K562 (cell line): Measurements from ENCODE around the gene RSRP1. TPM values are rescaled to one million over a fixed set of nuclear protein-coding genes. Genes with fewer than 3 reads are reported as not detected.
A peak's percentile ranks its signal among the peaks of the same experiment; 100 is the strongest.

ENCODE experiments used
- CBX2 ChIP-seq: fragments of 200-600 bp; sonication (generic); IDR thresholded peaks from one replicate; pipeline ENCODE4 v1.6.1; 2012; ENCODE audit warnings: mild to moderate bottlenecking, low read length, inconsistent platforms; ENCODE audit not compliant: insufficient read depth, poor library complexity, severe bottlenecking
- CREM ChIP-seq: IDR thresholded peaks from 2 replicates; pipeline ENCODE4 v1.6.1; 2014; ENCODE audit warnings: antibody characterized with exemption, low read depth
- DIDO1 ChIP-seq: fragments of 450-650 bp; IDR thresholded peaks from 2 replicates; pipeline ENCODE4 v1.6.1; 2016; ENCODE audit warnings: low read depth, missing biosample characterization, missing genetic modification characterization
- EGR1 ChIP-seq: fragments of 450-650 bp; conservative IDR thresholded peaks from 2 replicates; pipeline ENCODE4 v1.6.1; 2017; ENCODE audit warnings: mild to moderate bottlenecking
- FOXK1 ChIP-seq: sonication (generic); formaldehyde crosslinking; IDR thresholded peaks from 2 replicates; pipeline ENCODE4 v1.8.0; 2022; ENCODE audit warnings: missing genetic modification reagents, mild to moderate bottlenecking, borderline replicate concordance
- PREB ChIP-seq: sonication (generic); formaldehyde crosslinking; IDR thresholded peaks from 2 replicates; pipeline ENCODE4 v1.8.1; 2023; ENCODE audit warnings: mild to moderate bottlenecking, missing genetic modification reagents
- ZNF133 ChIP-seq: fragments of 250-450 bp; sonication (Bioruptor Pico); IDR thresholded peaks from 2 replicates; pipeline ENCODE4 v1.4.0; 2020; ENCODE audit warnings: mild to moderate bottlenecking
- ZNF175 ChIP-seq: fragments of 200-800 bp; sonication (Bioruptor generic); IDR thresholded peaks from 2 replicates; pipeline ENCODE4 v1.6.1; 2016; ENCODE audit warnings: low read depth, mild to moderate bottlenecking, missing genetic modification characterization, missing compliant biosample characterization
- ZNF282 ChIP-seq: sonication (generic); formaldehyde crosslinking; IDR thresholded peaks from 2 replicates; pipeline ENCODE4 v1.8.1; 2023; ENCODE audit warnings: missing genetic modification reagents
- ZNF592 ChIP-seq: fragments of 450-650 bp; IDR thresholded peaks from 2 replicates; pipeline ENCODE4 v1.6.1; 2017; ENCODE audit warnings: antibody characterized with exemption, mild to moderate bottlenecking
- ZNF695 ChIP-seq: fragments of 450-650 bp; formaldehyde crosslinking; IDR thresholded peaks from 2 replicates; pipeline ENCODE4 v1.4.0; 2020; ENCODE audit warnings: mild to moderate bottlenecking, moderate library complexity
- ZNF778 ChIP-seq: fragments of 450-650 bp; formaldehyde crosslinking; IDR thresholded peaks from 2 replicates; pipeline ENCODE4 v1.4.0; 2020; ENCODE audit warnings: mild to moderate bottlenecking, moderate library complexity
- polyA plus RNA-seq, 8 experiments: library from polyadenylated mRNA; depleted of rRNA in 4 of 8; stranded (reverse) in 5 of 8; unstranded in 3 of 8; fragments of >200 nt; fragmentation: Nextera tagmentation in 2 of 8; fragmentation: Illumina TruSeq in 1 of 8; extraction: Ambion mirVana in 2 of 8; extraction: Trizol in 1 of 8; gene quantifications; 2 replicates each; pipeline versions ENCODE4 v1.2.1 to v1.2.3, GENCODE V29; 2011 to 2014; ENCODE audit warnings: inconsistent platforms in 1 of 8, missing spikeins in 1 of 8
- total RNA-seq, 7 experiments: library from RNA; depleted of rRNA in 6 of 7; stranded (reverse); fragments of >200 nt in 6 of 7; fragmentation: Illumina TruSeq in 2 of 7; extraction: Trizol in 2 of 7; gene quantifications; 2 replicates each; pipeline versions ENCODE4 v1.2.1 to v1.2.3, GENCODE V29; 2011 to 2021; ENCODE audit warnings: low replicate concordance in 1 of 7
- TF ChIP-seq, protein P1 (sequence below): sonication (generic); formaldehyde crosslinking; IDR thresholded peaks from 2 replicates; pipeline ENCODE4 v1.8.0; 2022; ENCODE audit warnings: mild to moderate bottlenecking, missing genetic modification reagents
- TF ChIP-seq, protein P2 (sequence below): sonication (generic); formaldehyde crosslinking; IDR thresholded peaks from 2 replicates; pipeline ENCODE4 v1.8.0; 2022; ENCODE audit warnings: missing genetic modification reagents, mild to moderate bottlenecking, borderline replicate concordance
- TF ChIP-seq, protein P3 (sequence below): fragments of 250-450 bp; sonication (Bioruptor Pico); IDR thresholded peaks from 2 replicates; pipeline ENCODE4 v1.4.0; 2020

RSRP1 gene
- total and polyA plus RNA-seq, 9 of the 15 experiments (the other 6 are each of a cell fraction or from before 2014, with no cell fraction given), result 27.2 to 283 (median 146) TPM

DNA sequence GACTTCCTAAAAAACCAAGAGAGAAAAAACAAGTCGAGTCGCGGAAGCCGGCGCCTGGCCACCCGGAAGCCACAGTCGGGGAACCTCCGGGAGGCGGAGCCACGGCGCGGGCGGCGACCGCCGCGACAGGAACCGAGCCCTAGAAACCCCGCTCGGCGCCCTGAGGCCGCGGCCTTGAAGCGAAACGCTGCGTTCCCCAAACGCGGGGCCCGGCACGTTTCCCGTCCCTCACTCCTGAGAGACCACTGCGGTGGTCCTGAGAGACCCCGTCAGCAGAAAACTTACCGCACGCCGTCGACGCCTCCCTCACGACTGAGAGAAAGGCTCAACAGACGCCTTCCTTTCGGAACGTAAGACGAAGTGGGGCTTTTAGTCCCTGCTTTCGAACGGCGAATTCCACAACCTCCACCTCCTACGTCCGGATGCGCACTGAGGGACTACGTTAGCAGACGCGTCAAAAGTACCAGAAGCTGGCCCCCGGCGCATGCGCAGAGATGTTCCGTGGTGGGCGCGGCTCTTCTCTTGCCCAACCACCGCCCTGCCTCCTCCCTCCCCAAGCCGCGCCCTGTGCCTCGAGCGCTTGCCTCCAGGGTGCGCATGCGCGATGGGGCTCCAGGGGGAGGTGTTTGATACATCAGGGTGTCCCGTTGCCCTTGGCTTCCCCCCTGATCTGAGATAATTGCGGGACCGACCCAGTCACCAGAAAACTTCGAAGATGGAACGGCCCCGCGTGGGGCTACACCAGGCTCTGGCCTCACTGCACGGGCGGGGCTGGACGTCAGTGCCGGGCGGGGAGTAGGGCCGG is at the start of gene RSRP1 (continued):
- TF ChIP-seq, protein P1, sequence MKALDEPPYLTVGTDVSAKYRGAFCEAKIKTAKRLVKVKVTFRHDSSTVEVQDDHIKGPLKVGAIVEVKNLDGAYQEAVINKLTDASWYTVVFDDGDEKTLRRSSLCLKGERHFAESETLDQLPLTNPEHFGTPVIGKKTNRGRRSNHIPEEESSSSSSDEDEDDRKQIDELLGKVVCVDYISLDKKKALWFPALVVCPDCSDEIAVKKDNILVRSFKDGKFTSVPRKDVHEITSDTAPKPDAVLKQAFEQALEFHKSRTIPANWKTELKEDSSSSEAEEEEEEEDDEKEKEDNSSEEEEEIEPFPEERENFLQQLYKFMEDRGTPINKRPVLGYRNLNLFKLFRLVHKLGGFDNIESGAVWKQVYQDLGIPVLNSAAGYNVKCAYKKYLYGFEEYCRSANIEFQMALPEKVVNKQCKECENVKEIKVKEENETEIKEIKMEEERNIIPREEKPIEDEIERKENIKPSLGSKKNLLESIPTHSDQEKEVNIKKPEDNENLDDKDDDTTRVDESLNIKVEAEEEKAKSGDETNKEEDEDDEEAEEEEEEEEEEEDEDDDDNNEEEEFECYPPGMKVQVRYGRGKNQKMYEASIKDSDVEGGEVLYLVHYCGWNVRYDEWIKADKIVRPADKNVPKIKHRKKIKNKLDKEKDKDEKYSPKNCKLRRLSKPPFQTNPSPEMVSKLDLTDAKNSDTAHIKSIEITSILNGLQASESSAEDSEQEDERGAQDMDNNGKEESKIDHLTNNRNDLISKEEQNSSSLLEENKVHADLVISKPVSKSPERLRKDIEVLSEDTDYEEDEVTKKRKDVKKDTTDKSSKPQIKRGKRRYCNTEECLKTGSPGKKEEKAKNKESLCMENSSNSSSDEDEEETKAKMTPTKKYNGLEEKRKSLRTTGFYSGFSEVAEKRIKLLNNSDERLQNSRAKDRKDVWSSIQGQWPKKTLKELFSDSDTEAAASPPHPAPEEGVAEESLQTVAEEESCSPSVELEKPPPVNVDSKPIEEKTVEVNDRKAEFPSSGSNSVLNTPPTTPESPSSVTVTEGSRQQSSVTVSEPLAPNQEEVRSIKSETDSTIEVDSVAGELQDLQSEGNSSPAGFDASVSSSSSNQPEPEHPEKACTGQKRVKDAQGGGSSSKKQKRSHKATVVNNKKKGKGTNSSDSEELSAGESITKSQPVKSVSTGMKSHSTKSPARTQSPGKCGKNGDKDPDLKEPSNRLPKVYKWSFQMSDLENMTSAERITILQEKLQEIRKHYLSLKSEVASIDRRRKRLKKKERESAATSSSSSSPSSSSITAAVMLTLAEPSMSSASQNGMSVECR (CRISPR knock-in tag), result peak; percentile 80; the same call in 1 of the 2 replicates
- TF ChIP-seq, protein P2, sequence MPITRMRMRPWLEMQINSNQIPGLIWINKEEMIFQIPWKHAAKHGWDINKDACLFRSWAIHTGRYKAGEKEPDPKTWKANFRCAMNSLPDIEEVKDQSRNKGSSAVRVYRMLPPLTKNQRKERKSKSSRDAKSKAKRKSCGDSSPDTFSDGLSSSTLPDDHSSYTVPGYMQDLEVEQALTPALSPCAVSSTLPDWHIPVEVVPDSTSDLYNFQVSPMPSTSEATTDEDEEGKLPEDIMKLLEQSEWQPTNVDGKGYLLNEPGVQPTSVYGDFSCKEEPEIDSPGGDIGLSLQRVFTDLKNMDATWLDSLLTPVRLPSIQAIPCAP (CRISPR knock-in tag), result no peak
- TF ChIP-seq, protein P3, sequence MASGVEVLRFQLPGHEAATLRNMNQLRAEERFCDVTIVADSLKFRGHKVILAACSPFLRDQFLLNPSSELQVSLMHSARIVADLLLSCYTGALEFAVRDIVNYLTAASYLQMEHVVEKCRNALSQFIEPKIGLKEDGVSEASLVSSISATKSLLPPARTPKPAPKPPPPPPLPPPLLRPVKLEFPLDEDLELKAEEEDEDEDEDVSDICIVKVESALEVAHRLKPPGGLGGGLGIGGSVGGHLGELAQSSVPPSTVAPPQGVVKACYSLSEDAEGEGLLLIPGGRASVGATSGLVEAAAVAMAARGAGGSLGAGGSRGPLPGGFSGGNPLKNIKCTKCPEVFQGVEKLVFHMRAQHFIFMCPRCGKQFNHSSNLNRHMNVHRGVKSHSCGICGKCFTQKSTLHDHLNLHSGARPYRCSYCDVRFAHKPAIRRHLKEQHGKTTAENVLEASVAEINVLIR (CRISPR knock-in tag), result peak; percentile 76
- TF ChIP-seq ZNF695 (CRISPR knock-in tag) (no peak), ZNF133 (CRISPR knock-in tag) (0 out of 2 replicates have a peak, but pooled peaks have one; percentile 42), CREM (peak; percentile 93), FOXK1 (peak; percentile 74; the same call in 1 of the 2 replicates), PREB (CRISPR knock-in tag) (no peak), ZNF282 (CRISPR knock-in tag) (0 out of 2 replicates have a peak, but pooled peaks have one; percentile 71), ZNF175 (no peak), CBX2 (no peak), DIDO1 (tag) (no peak), ZNF778 (CRISPR knock-in tag) (no peak), EGR1 (peak; percentile 79), ZNF592 (no peak)
